Measurements from ENCODE around the gene NT5DC4. TPM values are rescaled to one million over a fixed set of nuclear protein-coding genes. Genes with fewer than 3 reads are reported as not detected.

Gene NT5DC4
- total and polyA plus RNA-seq, 12 donors: 0.22 to 0.56 (median 0.24) TPM; not detected in 9

DNA sequence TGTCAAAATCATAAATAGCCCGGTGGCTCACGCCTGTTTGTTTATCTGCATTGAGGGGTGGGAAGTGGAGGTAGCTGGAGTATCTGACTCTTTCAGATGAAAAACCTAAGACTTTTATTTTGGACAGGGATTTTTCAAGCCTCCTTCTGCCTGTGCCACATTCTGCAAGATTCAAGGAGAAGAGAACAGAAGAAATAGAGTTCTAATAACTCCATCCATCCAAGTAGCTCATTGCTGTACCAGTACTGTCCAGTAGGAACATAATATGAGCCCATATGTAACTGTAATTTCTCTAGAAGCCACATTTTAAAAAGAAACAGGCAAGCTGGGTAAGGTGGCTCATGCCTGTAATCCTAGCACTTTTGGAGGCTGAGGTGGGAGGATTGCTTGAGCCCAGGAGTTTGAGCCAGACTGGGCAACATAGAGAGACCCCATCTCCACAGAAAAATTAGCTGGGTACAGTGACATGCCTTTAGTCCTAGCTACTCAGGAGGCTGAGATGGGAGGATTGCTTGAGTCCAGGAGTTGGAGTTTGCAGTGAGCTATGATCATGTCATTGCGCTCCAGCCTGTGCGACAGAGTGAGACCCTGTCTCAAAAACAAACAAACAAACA, 35.4 kb upstream of the NT5DC4 start:
- 86 to 91% (median 89%) methylated on average over 4 of the region's 4 CpGs for WGBS, 4 donors
- intact Hi-C loops (cut with DNase I): loop anchor here in 1 of 2 donors (10.0 kb wide), 1 partner anchor 61 kb away; no protein-coding TSS in a partner anchor

DNA sequence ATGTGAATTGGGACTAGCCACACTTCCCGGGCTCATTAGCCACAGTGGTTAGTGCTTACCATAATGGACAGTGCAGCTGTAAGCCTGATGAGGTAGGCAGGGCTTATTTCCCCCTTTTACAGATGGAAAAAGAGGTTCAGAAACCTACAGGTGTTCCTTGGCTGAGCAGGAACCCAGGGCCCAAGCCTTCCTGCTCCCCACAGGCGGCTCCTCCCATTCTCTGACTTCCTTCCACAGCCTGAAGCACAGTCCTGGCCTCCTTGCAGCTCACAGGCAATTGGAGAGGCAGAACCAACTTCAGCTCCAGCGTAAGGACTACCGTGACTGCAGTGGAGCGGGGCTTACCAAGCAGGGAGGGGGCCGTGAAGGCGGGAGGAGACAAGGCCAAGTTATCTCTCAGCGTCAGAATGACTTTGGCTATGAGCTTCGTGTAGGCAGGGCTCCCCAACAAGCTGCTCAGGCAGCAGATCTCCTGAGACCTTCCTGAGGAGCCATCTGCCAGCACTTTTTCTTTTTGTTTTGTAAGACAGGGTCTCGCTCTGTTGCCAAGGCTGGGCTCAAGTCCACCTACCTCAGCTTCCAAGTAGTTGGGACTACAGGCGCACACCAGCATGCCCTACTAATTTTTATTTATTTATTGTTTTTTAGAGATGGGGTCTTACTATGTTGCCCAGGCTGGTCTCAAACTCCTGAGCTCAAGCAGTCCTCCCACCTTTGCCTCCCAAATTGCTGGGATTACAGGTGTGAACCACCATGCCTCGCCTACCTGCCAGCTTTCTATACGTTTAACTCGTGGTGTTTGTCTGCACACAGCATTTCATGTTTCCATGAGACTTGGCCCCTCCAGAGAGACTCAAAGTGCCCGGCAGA, 34.2 kb upstream of the NT5DC4 start:
- intact Hi-C loops (cut with DNase I): loop anchor here in 1 of 2 donors (10.0 kb wide), 1 partner anchor 62 kb away; no protein-coding TSS in a partner anchor
- Histone ChIP-seq H3K27ac (no peak overlapping the region), H3K36me3 (replicated peaks in 1 of 2) (no peaks in the 10 kb centered on the region), H3K4me3 (no peak overlapping the region), H3K27me3 (no peaks in the 10 kb centered on the region), H3K4me1 (replicated peaks in 1 of 2) (peaks cover 0 to 10% of the 10 kb centered on the region in 2 donors), H3K9me3 (replicated peaks in 1 of 3) (no peaks in the 10 kb centered on the region)
- peak in 1 of 7 donors; percentile 18 for DNase-seq
- TF ChIP-seq POLR2A (IDR thresholded peaks at IDR 0.05): no peak
- TF ChIP-seq, protein P1, sequence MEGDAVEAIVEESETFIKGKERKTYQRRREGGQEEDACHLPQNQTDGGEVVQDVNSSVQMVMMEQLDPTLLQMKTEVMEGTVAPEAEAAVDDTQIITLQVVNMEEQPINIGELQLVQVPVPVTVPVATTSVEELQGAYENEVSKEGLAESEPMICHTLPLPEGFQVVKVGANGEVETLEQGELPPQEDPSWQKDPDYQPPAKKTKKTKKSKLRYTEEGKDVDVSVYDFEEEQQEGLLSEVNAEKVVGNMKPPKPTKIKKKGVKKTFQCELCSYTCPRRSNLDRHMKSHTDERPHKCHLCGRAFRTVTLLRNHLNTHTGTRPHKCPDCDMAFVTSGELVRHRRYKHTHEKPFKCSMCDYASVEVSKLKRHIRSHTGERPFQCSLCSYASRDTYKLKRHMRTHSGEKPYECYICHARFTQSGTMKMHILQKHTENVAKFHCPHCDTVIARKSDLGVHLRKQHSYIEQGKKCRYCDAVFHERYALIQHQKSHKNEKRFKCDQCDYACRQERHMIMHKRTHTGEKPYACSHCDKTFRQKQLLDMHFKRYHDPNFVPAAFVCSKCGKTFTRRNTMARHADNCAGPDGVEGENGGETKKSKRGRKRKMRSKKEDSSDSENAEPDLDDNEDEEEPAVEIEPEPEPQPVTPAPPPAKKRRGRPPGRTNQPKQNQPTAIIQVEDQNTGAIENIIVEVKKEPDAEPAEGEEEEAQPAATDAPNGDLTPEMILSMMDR (IDR thresholded peaks at IDR 0.05): no peak
- 75 to 88% (median 79%) methylated on average over 12 to 15 of the region's 15 CpGs for WGBS, 4 donors

More for the DNA sequence above, 35.4 kb upstream of the NT5DC4 start:
- H3K27me3 ChIP-seq: no peaks in the 10 kb centered on the region
- H3K4me1 ChIP-seq (replicated peaks in 1 of 2): no peaks in the 10 kb centered on the region
- no peaks in the 10 kb centered on the region for H3K36me3 ChIP-seq (replicated peaks in 1 of 2)
- TF ChIP-seq POLR2A (IDR thresholded peaks at IDR 0.05): no peak
- TF ChIP-seq, protein P1 (IDR thresholded peaks at IDR 0.05): peak in 1 of 6 experiments; percentile 6
- H3K9me3 ChIP-seq (replicated peaks in 1 of 3): no peaks in the 10 kb centered on the region
- H3K4me3 ChIP-seq: no peak overlapping the region
- DNase-seq: peak in 1 of 7 donors; percentile 4
- no peak overlapping the region for H3K27ac ChIP-seq

DNA sequence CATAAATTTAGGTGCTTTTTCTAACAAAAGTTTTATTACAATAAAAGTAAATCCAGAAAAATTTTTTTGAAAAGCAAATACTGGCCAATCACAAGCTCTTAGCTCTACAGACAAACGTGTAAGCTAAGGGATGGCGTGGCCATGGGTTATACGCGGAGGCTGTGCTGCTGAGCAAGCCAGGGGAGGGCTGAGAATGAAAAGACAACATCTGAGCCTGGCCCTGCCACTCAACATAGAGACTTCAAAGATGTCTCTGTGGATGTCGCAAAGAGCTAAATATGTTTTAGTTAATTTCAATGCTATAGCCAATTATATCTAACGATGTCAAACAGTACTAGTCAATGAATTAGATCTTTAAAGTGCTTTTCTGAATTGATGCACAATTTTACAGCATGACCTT, 33.3 kb upstream of the NT5DC4 start:
- no peaks in the 10 kb centered on the region for H3K27me3 ChIP-seq
- H3K36me3 ChIP-seq (replicated peaks in 1 of 2): no peaks in the 10 kb centered on the region
- peak in 1 of 7 donors; percentile 3 for DNase-seq
- WGBS, 4 donors: 76 to 84% (median 83%) methylated on average over 6 of the region's 6 CpGs
- H3K4me1 ChIP-seq (replicated peaks in 1 of 2): peaks cover 0 to 16% of the 10 kb centered on the region in 2 donors
- H3K4me3 ChIP-seq: no peak overlapping the region
- TF ChIP-seq POLR2A (IDR thresholded peaks at IDR 0.05): no peak
- TF ChIP-seq, protein P1 (IDR thresholded peaks at IDR 0.05): no peak
- no peaks in the 10 kb centered on the region for H3K9me3 ChIP-seq (replicated peaks in 1 of 3)
- no peak overlapping the region for H3K27ac ChIP-seq
- intact Hi-C loops (cut with DNase I): loop anchor here in 1 of 2 donors (10.0 kb wide), 1 partner anchor 63 kb away; no protein-coding TSS in a partner anchor
